HepG2 (cell line): ENCODE data around the gene CIAO3. TPM values are rescaled to one million over a fixed set of nuclear protein-coding genes. Genes with fewer than 3 reads are reported as not detected.

Experiments
- ATAC-seq: fragments of 200-7000 bp; cut with Tn5 transposase; 3 replicates; pipeline ENCODE4 v1.9.1; 2020; ENCODE audit warnings: mild to moderate bottlenecking, moderate library complexity
- BruUV-seq: library from RNA; stranded (reverse); fragments of 400-500 nt; replicated peaks from 2 replicates; lab custom pipeline; 2021; lab: Mats Ljungman, UMichigan
- CTCF ChIA-PET: fragments of 300-600 bp; formaldehyde crosslinking; extraction: SDS; loops from one replicate; lab custom pipeline; 2021; ENCODE audit warnings: low total read pairs, inconsistent platforms, low intra/inter-chr PET ratio; lab: Yijun Ruan, JAX
- POLR2A ChIA-PET: fragments of 350-600 bp; sonication (Branson Sonifier 250); formaldehyde crosslinking; loops from one replicate; lab custom pipeline; 2020; ENCODE audit warnings: antibody characterized with exemption, inconsistent platforms; lab: Yijun Ruan, JAX
- DNase-seq: peaks from one replicate; pipeline ENCODE4 v3.0.0-alpha.2; 2015; ENCODE audit warnings: low spot score
- FAIRE-seq: peaks from 3 replicates; lab custom pipeline; 2011; peaks lifted over from hg19 to GRCh38; lab: Jason Lieb, UNC
- H2AFZ ChIP-seq: one replicate; pipeline ENCODE4 v1.6.1; 2011; ENCODE audit warnings: low read length, inconsistent platforms
- H3K27ac ChIP-seq: fragments of 300-600 bp; 3 replicates; pipeline ENCODE4 v1.8.0; 2011; ENCODE audit warnings: mixed run types, mild to moderate bottlenecking, mixed read lengths, low read length, inconsistent platforms; ENCODE audit not compliant: insufficient read depth; ENCODE audit errors: extremely low read length
- H3K27me3 ChIP-seq, 2 experiments: fragments of 200-600 bp in 1 of 2; 2 replicates in 1 of 2; 3 replicates in 1 of 2; pipeline versions ENCODE4 v1.6.0 to v1.8.0; 2011; ENCODE audit warnings: low read length in 2 of 2, mild to moderate bottlenecking in 2 of 2, moderate library complexity in 2 of 2, inconsistent platforms in 1 of 2; ENCODE audit not compliant: insufficient read depth in 2 of 2, control insufficient read depth in 1 of 2
- H3K36me3 ChIP-seq, 2 experiments: fragments of 200-600 bp in 1 of 2; replicated peaks in 1 of 2; 2 replicates in 1 of 2; 3 replicates in 1 of 2; pipeline versions ENCODE4 v1.5.1 to v1.8.0; 2011; ENCODE audit warnings: low read length in 2 of 2, inconsistent platforms in 1 of 2; ENCODE audit not compliant: insufficient read depth in 2 of 2, control insufficient read depth in 1 of 2
- H3K4me1 ChIP-seq: 2 replicates; pipeline ENCODE4 v1.5.1; 2012; ENCODE audit warnings: low read length, inconsistent platforms; ENCODE audit not compliant: insufficient read depth
- H3K4me2 ChIP-seq: 2 replicates; pipeline ENCODE4 v1.6.0; 2011; ENCODE audit warnings: low read depth, low read length, inconsistent platforms
- H3K4me3 ChIP-seq, 3 experiments: fragments of 200-600 bp in 1 of 3; sonication (generic), shearing (Covaris generic) in 1 of 3; replicated peaks in 1 of 3; 2 replicates each; pipeline ENCODE4 v1.5.1; 2011 to 2016; ENCODE audit warnings: low read length in 3 of 3, inconsistent platforms in 2 of 3, low read depth in 2 of 3, mild to moderate bottlenecking in 2 of 3, control low read depth in 1 of 3, mixed read lengths in 1 of 3; ENCODE audit not compliant: insufficient read depth in 1 of 3
- H3K79me2 ChIP-seq: one replicate; pipeline ENCODE4 v1.6.1; 2011; ENCODE audit warnings: low read length, inconsistent platforms; ENCODE audit not compliant: insufficient read depth
- H3K9ac ChIP-seq: 2 replicates; pipeline ENCODE4 v1.6.0; 2011; ENCODE audit warnings: mild to moderate bottlenecking, low read depth, low read length, inconsistent platforms; ENCODE audit not compliant: insufficient read depth
- H3K9me3 ChIP-seq: 2 replicates; pipeline ENCODE4 v1.5.1; 2012; ENCODE audit warnings: mild to moderate bottlenecking, low read length
- H4K20me1 ChIP-seq: 2 replicates; pipeline ENCODE4 v1.6.0; 2011; ENCODE audit warnings: inconsistent platforms, mild to moderate bottlenecking, low read length, moderate library complexity; ENCODE audit not compliant: insufficient read depth
- ARID4A ChIP-seq: sonication (generic); formaldehyde crosslinking; IDR thresholded peaks from 2 replicates; pipeline ENCODE4 v1.5.0; 2020; ENCODE audit warnings: mild to moderate bottlenecking, missing genetic modification reagents, borderline replicate concordance
- MED8 ChIP-seq: sonication (generic); formaldehyde crosslinking; IDR thresholded peaks from 2 replicates; pipeline ENCODE4 v1.8.1; 2023; ENCODE audit warnings: mild to moderate bottlenecking, missing genetic modification reagents; ENCODE audit not compliant: insufficient replicate concordance
- RFX3 ChIP-seq: IDR thresholded peaks from 2 replicates; pipeline ENCODE4 v1.6.1; 2016; ENCODE audit warnings: missing biosample characterization, missing genetic modification reagents
- RXRA ChIP-seq: sonication (generic); formaldehyde crosslinking; IDR thresholded peaks from 2 replicates; pipeline ENCODE4 v1.5.1; 2020; ENCODE audit warnings: missing genetic modification reagents
- ZNF343 ChIP-seq: sonication (generic); formaldehyde crosslinking; IDR thresholded peaks from 2 replicates; pipeline ENCODE4 v1.4.0; 2020; ENCODE audit warnings: mild to moderate bottlenecking, missing genetic modification reagents
- ZNF44 ChIP-seq: sonication (generic); formaldehyde crosslinking; IDR thresholded peaks from 2 replicates; pipeline ENCODE4 v1.5.1; 2020; ENCODE audit warnings: mild to moderate bottlenecking, missing genetic modification reagents
- WGBS: methylation state at CpG from one replicate; pipeline ENCODE4 v1.1.6; 2017; ENCODE audit warnings: low lambda C conversion rate; 5-methylcytosine and 5-hydroxymethylcytosine counted together
- in situ Hi-C: cut with HindIII; loops from 2 replicates; pipeline ENCODE4 v1.10.0; 2017; ENCODE audit warnings: low pct_unique_long_range_greater_than_20kb; ENCODE audit not compliant: extremely low pct_ligation_motif_present
- intact Hi-C: fragments of 100-400 bp; cut with micrococcal nuclease; formaldehyde crosslinking; loops from one replicate; pipeline ENCODE4 v1.10.0; 2022; ENCODE audit not compliant: unreplicated experiment
- polyA plus RNA-seq, 8 experiments: library from polyadenylated mRNA; depleted of rRNA in 3 of 8; stranded (reverse) in 7 of 8; unstranded in 1 of 8; fragments of >200 nt; fragmentation: Illumina TruSeq in 4 of 8; extraction: Trizol in 4 of 8; gene quantifications; 2 replicates each; pipeline versions ENCODE4 v1.2.1 to v1.2.3, GENCODE V29; 2011 to 2016; ENCODE audit warnings: low read depth in 4 of 8, missing spikeins in 1 of 8, mixed read lengths in 1 of 8; ENCODE audit not compliant: insufficient read depth in 1 of 8
- total RNA-seq, 5 experiments: library from RNA; depleted of rRNA; stranded (reverse); fragments of >200 nt; fragmentation: Illumina TruSeq; extraction: Trizol; gene quantifications; 2 replicates each; pipeline ENCODE4 v1.2.3, GENCODE V29; 2016; ENCODE audit warnings: low read depth in 1 of 5
- TF ChIP-seq, protein P1 (sequence below): sonication (generic); formaldehyde crosslinking; IDR thresholded peaks from 2 replicates; pipeline ENCODE4 v1.5.1; 2020; ENCODE audit warnings: mild to moderate bottlenecking, missing genetic modification reagents, moderate library complexity
- TF ChIP-seq, protein P2 (sequence below): sonication (generic); formaldehyde crosslinking; IDR thresholded peaks from 2 replicates; pipeline ENCODE4 v1.4.0; 2020; ENCODE audit warnings: missing genetic modification reagents

Gene CIAO3
- total and polyA plus RNA-seq, 2 of the 13 experiments (the other 11 are each of a cell fraction or from before 2014, with no cell fraction given), result 21.7 to 25.0 TPM

- FAIRE-seq (no peak), DNase-seq (no peak), ATAC-seq (no peak)
- POLR2A ChIA-PET, result interaction anchor here (3.4 kb wide), 1 partner anchor 27 kb away, joined by 21 read pairs; the partner anchor contains the start of gene ANTKMT
- peak overlapping the region in 1 of 3 experiments; percentile 69; a peak in 1 of 6 replicates for H3K4me3 ChIP-seq
- H3K79me2 ChIP-seq, result peaks cover 2% of the 10 kb centered on the region
- H3K27me3 ChIP-seq, result peaks cover 7 to 33% of the 10 kb centered on the region in 2 experiments
- WGBS, result 100% methylated on average over 1 of the region's 22 CpGs
- no peak overlapping the region for H3K27ac ChIP-seq
- BruUV-seq, result no TSS peak
- in situ Hi-C loops (no loop called here), intact Hi-C loops (no loop called here)
- H4K20me1 ChIP-seq, result no peaks in the 10 kb centered on the region
- CTCF ChIA-PET, result no interaction called here
- H2AFZ ChIP-seq, result no peak overlapping the region
- H3K4me2 ChIP-seq, result peak overlapping the region; percentile 84; the same call in 1 of the 2 replicates
- peaks cover 26% of the 10 kb centered on the region for H3K4me1 ChIP-seq
- H3K36me3 ChIP-seq, result no peaks in the 10 kb centered on the region
- H3K9me3 ChIP-seq, result no peaks in the 10 kb centered on the region
- no peak overlapping the region for H3K9ac ChIP-seq
- TF ChIP-seq, protein P1, sequence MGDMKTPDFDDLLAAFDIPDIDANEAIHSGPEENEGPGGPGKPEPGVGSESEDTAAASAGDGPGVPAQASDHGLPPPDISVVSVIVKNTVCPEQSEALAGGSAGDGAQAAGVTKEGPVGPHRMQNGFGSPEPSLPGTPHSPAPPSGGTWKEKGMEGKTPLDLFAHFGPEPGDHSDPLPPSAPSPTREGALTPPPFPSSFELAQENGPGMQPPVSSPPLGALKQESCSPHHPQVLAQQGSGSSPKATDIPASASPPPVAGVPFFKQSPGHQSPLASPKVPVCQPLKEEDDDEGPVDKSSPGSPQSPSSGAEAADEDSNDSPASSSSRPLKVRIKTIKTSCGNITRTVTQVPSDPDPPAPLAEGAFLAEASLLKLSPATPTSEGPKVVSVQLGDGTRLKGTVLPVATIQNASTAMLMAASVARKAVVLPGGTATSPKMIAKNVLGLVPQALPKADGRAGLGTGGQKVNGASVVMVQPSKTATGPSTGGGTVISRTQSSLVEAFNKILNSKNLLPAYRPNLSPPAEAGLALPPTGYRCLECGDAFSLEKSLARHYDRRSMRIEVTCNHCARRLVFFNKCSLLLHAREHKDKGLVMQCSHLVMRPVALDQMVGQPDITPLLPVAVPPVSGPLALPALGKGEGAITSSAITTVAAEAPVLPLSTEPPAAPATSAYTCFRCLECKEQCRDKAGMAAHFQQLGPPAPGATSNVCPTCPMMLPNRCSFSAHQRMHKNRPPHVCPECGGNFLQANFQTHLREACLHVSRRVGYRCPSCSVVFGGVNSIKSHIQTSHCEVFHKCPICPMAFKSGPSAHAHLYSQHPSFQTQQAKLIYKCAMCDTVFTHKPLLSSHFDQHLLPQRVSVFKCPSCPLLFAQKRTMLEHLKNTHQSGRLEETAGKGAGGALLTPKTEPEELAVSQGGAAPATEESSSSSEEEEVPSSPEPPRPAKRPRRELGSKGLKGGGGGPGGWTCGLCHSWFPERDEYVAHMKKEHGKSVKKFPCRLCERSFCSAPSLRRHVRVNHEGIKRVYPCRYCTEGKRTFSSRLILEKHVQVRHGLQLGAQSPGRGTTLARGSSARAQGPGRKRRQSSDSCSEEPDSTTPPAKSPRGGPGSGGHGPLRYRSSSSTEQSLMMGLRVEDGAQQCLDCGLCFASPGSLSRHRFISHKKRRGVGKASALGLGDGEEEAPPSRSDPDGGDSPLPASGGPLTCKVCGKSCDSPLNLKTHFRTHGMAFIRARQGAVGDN (CRISPR knock-in tag), result 0 out of 2 replicates have a peak, but pooled peaks have one; percentile 19
- TF ChIP-seq ZNF343 (CRISPR knock-in tag) (no peak), RFX3 (CRISPR knock-in tag) (no peak), MED8 (CRISPR knock-in tag) (no peak), ZNF44 (CRISPR knock-in tag) (no peak), RXRA (peak; percentile 35; the same call in 1 of the 2 replicates), ARID4A (CRISPR knock-in tag) (no peak)
- TF ChIP-seq, protein P2, sequence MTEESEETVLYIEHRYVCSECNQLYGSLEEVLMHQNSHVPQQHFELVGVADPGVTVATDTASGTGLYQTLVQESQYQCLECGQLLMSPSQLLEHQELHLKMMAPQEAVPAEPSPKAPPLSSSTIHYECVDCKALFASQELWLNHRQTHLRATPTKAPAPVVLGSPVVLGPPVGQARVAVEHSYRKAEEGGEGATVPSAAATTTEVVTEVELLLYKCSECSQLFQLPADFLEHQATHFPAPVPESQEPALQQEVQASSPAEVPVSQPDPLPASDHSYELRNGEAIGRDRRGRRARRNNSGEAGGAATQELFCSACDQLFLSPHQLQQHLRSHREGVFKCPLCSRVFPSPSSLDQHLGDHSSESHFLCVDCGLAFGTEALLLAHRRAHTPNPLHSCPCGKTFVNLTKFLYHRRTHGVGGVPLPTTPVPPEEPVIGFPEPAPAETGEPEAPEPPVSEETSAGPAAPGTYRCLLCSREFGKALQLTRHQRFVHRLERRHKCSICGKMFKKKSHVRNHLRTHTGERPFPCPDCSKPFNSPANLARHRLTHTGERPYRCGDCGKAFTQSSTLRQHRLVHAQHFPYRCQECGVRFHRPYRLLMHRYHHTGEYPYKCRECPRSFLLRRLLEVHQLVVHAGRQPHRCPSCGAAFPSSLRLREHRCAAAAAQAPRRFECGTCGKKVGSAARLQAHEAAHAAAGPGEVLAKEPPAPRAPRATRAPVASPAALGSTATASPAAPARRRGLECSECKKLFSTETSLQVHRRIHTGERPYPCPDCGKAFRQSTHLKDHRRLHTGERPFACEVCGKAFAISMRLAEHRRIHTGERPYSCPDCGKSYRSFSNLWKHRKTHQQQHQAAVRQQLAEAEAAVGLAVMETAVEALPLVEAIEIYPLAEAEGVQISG (CRISPR knock-in tag), result no peak
Measured at GRCh38 chr16:693364-693763, 47.4 kb downstream of the CIAO3 start.
